PC-9 (cell line): ENCODE results near the gene NPPB.

Experiments used
- CTCF ChIP-seq: fragments of 200-600 bp; sonication (generic); conservative IDR thresholded peaks from 2 replicates; pipeline ENCODE4 v1.6.1; 2017; ENCODE audit warnings: mixed run types, antibody characterized with exemption, mild to moderate bottlenecking, moderate library complexity
- EZH2 ChIP-seq: fragments of 200-600 bp; sonication (generic); IDR thresholded peaks from 2 replicates; pipeline ENCODE4 v1.8.0; 2017; ENCODE audit warnings: antibody characterized with exemption, low read depth

- TF ChIP-seq CTCF (no peak), EZH2 (no peak)
Observed at GRCh38 chr1:11898086-11898785, 39.5 kb upstream of the NPPB start.
